ENCODE results near the gene RAPGEF1. TPM values are rescaled to one million over a fixed set of nuclear protein-coding genes. Genes with fewer than 3 reads are reported as not detected.
A peak's percentile ranks its signal among the peaks of the same experiment; 100 is the strongest.

RAPGEF1 gene
- total and polyA plus RNA-seq, 2 experiments from 2014 or later, result 26.2 to 29.7 TPM

GRCh38 chr9:131769361-131769760, 29.5 kb upstream of the RAPGEF1 start:
- Histone ChIP-seq H3K36me3 (replicated peaks; ENCODE audit: insufficient read depth, low read depth) (no peaks in the 10 kb centered on the region), H2AFZ (no peak overlapping the region), H3K27ac (no peak overlapping the region), H3K4me3 (no peak overlapping the region), H4K20me1 (ENCODE audit: insufficient read depth, poor library complexity, severe bottlenecking) (no peaks in the 10 kb centered on the region), H3K79me2 (no peaks in the 10 kb centered on the region), H3K4me1 (ENCODE audit: insufficient read depth) (no peaks in the 10 kb centered on the region), H3K27me3 (peaks cover 4% of the 10 kb centered on the region), H3K4me2 (no peak overlapping the region), H3K9me2 (replicated peaks; ENCODE audit: insufficient read depth) (no peaks in the 10 kb centered on the region), H3K9me3 (ENCODE audit: low read depth) (no peaks in the 10 kb centered on the region)
- DNase-seq (ENCODE audit: low spot score), result no peak
- 44% methylated on average over 3 of the region's 3 CpGs for WGBS (ENCODE audit: low lambda C conversion rate, missing lambda C conversion rate)
- TF ChIP-seq CTCF (IDR thresholded peaks at IDR 0.05; ENCODE audit: poor library complexity), result no peak
- TF ChIP-seq EZH2 (IDR thresholded peaks at IDR 0.05; ENCODE audit: borderline replicate concordance), result no peak
- TF ChIP-seq EZH2phosphoT487 (IDR thresholded peaks at IDR 0.05; ENCODE audit: low read depth, severe bottlenecking, unreplicated experiment), result no peak

GRCh38 chr9:131764568-131764967, 24.7 kb upstream of the RAPGEF1 start:
- H3K9me2 ChIP-seq (replicated peaks; ENCODE audit: insufficient read depth), result no peaks in the 10 kb centered on the region
- H3K4me3 ChIP-seq, result no peak overlapping the region
- WGBS (ENCODE audit: low lambda C conversion rate, missing lambda C conversion rate), result 87% methylated on average over 2 of the region's 2 CpGs
- H2AFZ ChIP-seq, result no peak overlapping the region
- H3K27ac ChIP-seq, result no peak overlapping the region
- H3K79me2 ChIP-seq, result no peaks in the 10 kb centered on the region
- peaks cover 2% of the 10 kb centered on the region for H3K4me1 ChIP-seq (ENCODE audit: insufficient read depth)
- no peaks in the 10 kb centered on the region for H3K9me3 ChIP-seq (ENCODE audit: low read depth)
- H4K20me1 ChIP-seq (ENCODE audit: insufficient read depth, poor library complexity, severe bottlenecking), result no peaks in the 10 kb centered on the region
- no peak for DNase-seq (ENCODE audit: low spot score)
- no peaks in the 10 kb centered on the region for H3K27me3 ChIP-seq
- H3K36me3 ChIP-seq (replicated peaks; ENCODE audit: insufficient read depth, low read depth), result no peaks in the 10 kb centered on the region
- TF ChIP-seq EZH2phosphoT487 (IDR thresholded peaks at IDR 0.05; ENCODE audit: low read depth, severe bottlenecking, unreplicated experiment), result no peak
- TF ChIP-seq CTCF (IDR thresholded peaks at IDR 0.05; ENCODE audit: poor library complexity), result no peak
- no peak for TF ChIP-seq EZH2 (IDR thresholded peaks at IDR 0.05; ENCODE audit: borderline replicate concordance)
- no peak overlapping the region for H3K4me2 ChIP-seq

DNA sequence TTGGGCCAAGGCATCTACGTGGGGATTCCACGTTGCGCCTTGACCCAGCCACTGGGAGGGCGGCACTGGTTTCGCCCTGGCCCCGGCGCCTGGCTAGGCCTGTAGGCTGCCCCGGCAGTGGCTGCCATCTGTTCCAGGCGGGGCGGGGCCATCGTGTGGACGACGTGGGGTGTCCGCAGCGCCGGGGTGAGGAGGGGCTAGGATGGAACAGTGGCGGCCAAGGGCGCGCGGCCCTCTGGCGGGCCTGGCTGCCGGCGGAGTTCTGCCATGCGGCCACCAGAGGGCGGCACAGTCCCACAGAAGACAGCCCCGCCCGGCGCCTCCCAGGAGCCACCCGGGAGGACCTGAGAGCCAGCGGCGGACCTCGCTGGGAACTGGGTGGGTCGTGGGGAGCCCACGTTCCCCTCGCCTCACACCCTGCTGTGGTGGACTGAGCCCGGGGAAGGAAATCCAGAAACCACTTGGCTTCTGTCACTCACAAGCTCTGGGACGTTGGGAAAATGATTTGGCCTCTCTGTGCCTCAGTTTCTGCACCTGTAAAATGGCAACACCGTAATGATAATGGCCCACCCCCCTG, 22.6 kb upstream of the RAPGEF1 start:
- peaks cover 9% of the 10 kb centered on the region for H3K27me3 ChIP-seq
- TF ChIP-seq EZH2 (IDR thresholded peaks at IDR 0.05; ENCODE audit: borderline replicate concordance) (no peak), CTCF (IDR thresholded peaks at IDR 0.05; ENCODE audit: poor library complexity) (peak; percentile 80), EZH2phosphoT487 (IDR thresholded peaks at IDR 0.05; ENCODE audit: low read depth, severe bottlenecking, unreplicated experiment) (no peak)
- peaks cover 2% of the 10 kb centered on the region for H3K4me1 ChIP-seq (ENCODE audit: insufficient read depth)
- WGBS (ENCODE audit: low lambda C conversion rate, missing lambda C conversion rate), result 19% methylated on average over 30 of the region's 38 CpGs
- H3K36me3 ChIP-seq (replicated peaks; ENCODE audit: insufficient read depth, low read depth), result no peaks in the 10 kb centered on the region
- H3K9me3 ChIP-seq (ENCODE audit: low read depth), result no peaks in the 10 kb centered on the region
- peak; percentile 90 for DNase-seq (ENCODE audit: low spot score)
- H3K4me2 ChIP-seq, result peak overlapping the region; percentile 68
- H3K4me3 ChIP-seq, result no peak overlapping the region
- H3K27ac ChIP-seq, result no peak overlapping the region
- H3K79me2 ChIP-seq, result no peaks in the 10 kb centered on the region
- no peak overlapping the region for H2AFZ ChIP-seq
- no peaks in the 10 kb centered on the region for H4K20me1 ChIP-seq (ENCODE audit: insufficient read depth, poor library complexity, severe bottlenecking)
- no peaks in the 10 kb centered on the region for H3K9me2 ChIP-seq (replicated peaks; ENCODE audit: insufficient read depth)

Data from hepatocyte (in vitro differentiated cells).